Activated naive CD8-positive, alpha-beta T cell treated with anti-CD3 and anti-CD28 coated beads, Interleukin-2, amount 10 ng/mL, durations not matched to agents 7 days and 5 days (primary cell): ENCODE results near the gene FIP1L1. TPM values are rescaled to one million over a fixed set of nuclear protein-coding genes. Genes with fewer than 3 reads are reported as not detected.

Experiments
- ATAC-seq: fragments of 150-1000 bp; cut with Tn5 transposase; one replicate; pipeline ENCODE4 v1.10.0; 2021; ENCODE audit warnings: low read depth, moderate library complexity
- POLR2A ChIA-PET: fragments of 350-600 bp; sonication (Branson Sonifier 250); formaldehyde crosslinking; loops from one replicate; lab custom pipeline; 2021; ENCODE audit warnings: antibody characterized with exemption; lab: Charles Lee
- DNase-seq: peaks from one replicate; pipeline ENCODE4 v3.0.0; 2021
- H3K27ac Mint-ChIP-seq: one replicate; pipeline ENCODE4 v1.8.0; 2022; ENCODE audit warnings: mild to moderate bottlenecking, mixed read lengths
- H3K27me3 Mint-ChIP-seq: one replicate; pipeline ENCODE4 v1.8.0; 2022; ENCODE audit warnings: mild to moderate bottlenecking, moderate library complexity, mixed read lengths
- H3K36me3 Mint-ChIP-seq: one replicate; pipeline ENCODE4 v1.8.0; 2021; ENCODE audit warnings: mild to moderate bottlenecking, mixed read lengths
- H3K4me1 Mint-ChIP-seq: one replicate; pipeline ENCODE4 v1.8.0; 2021; ENCODE audit warnings: mixed read lengths
- H3K4me3 Mint-ChIP-seq: one replicate; pipeline ENCODE4 v1.8.0; 2022; ENCODE audit warnings: mild to moderate bottlenecking, moderate library complexity, mixed read lengths
- H3K9me3 Mint-ChIP-seq: one replicate; pipeline ENCODE4 v1.8.0; 2021; ENCODE audit warnings: mixed read lengths
- total RNA-seq, 2 experiments: library from RNA; stranded (reverse); gene quantifications; one replicate each; pipeline ENCODE4 v1.2.3, GENCODE V29; 2021

Gene FIP1L1
- total RNA-seq, 2 experiments from 2014 or later = 75.9 to 78.2 TPM

GRCh38 chr4:53422367-53422766 is 44.9 kb downstream of the FIP1L1 start:
- H3K27ac Mint-ChIP-seq = no peak overlapping the region
- no peak for DNase-seq
- no peak for ATAC-seq
- H3K27me3 Mint-ChIP-seq = no peaks in the 10 kb centered on the region
- H3K9me3 Mint-ChIP-seq = no peaks in the 10 kb centered on the region
- H3K36me3 Mint-ChIP-seq = peaks cover 12% of the 10 kb centered on the region
- POLR2A ChIA-PET = no interaction called here
- no peak overlapping the region for H3K4me3 Mint-ChIP-seq
- H3K4me1 Mint-ChIP-seq = peaks cover 4% of the 10 kb centered on the region

GRCh38 chr4:53424280-53424679 is 46.8 kb downstream of the FIP1L1 start:
- no peak for DNase-seq
- no peaks in the 10 kb centered on the region for H3K9me3 Mint-ChIP-seq
- H3K4me3 Mint-ChIP-seq = no peak overlapping the region
- no peak overlapping the region for H3K27ac Mint-ChIP-seq
- no peak for ATAC-seq
- peaks cover 1% of the 10 kb centered on the region for H3K4me1 Mint-ChIP-seq
- H3K36me3 Mint-ChIP-seq = peaks cover 11% of the 10 kb centered on the region
- no peaks in the 10 kb centered on the region for H3K27me3 Mint-ChIP-seq
- POLR2A ChIA-PET = interaction anchor here (0.8 kb wide), 1 partner anchor 47 kb away, joined by 4 read pairs; the partner anchor contains the start of gene FIP1L1

GRCh38 chr4:53427366-53427765 is 49.9 kb downstream of the FIP1L1 start:
- ATAC-seq = no peak
- no peak overlapping the region for H3K27ac Mint-ChIP-seq
- no peak for DNase-seq
- H3K36me3 Mint-ChIP-seq = peaks cover 21% of the 10 kb centered on the region
- H3K4me1 Mint-ChIP-seq = peaks cover 6% of the 10 kb centered on the region
- no peaks in the 10 kb centered on the region for H3K27me3 Mint-ChIP-seq
- no peaks in the 10 kb centered on the region for H3K9me3 Mint-ChIP-seq
- POLR2A ChIA-PET = no interaction called here
- no peak overlapping the region for H3K4me3 Mint-ChIP-seq

- no peak for DNase-seq
- no peak overlapping the region for H3K27ac Mint-ChIP-seq
Observed at GRCh38 chr4:53431052-53431451, 53.6 kb downstream of the FIP1L1 start.

GRCh38 chr4:53432528-53433424 is 55.3 kb downstream of the FIP1L1 start:
- no peak for DNase-seq
- no peak for ATAC-seq
- H3K27ac Mint-ChIP-seq = no peak overlapping the region
- H3K36me3 Mint-ChIP-seq = peaks cover 35% of the 10 kb centered on the region
- H3K4me3 Mint-ChIP-seq = no peak overlapping the region
- H3K4me1 Mint-ChIP-seq = peaks cover 6% of the 10 kb centered on the region
- POLR2A ChIA-PET = no interaction called here
- no peaks in the 10 kb centered on the region for H3K27me3 Mint-ChIP-seq
- no peaks in the 10 kb centered on the region for H3K9me3 Mint-ChIP-seq

More at GRCh38 chr4:53431052-53431451, 53.6 kb downstream of the FIP1L1 start:
- POLR2A ChIA-PET = no interaction called here
- peak; percentile 60 for ATAC-seq
- Mint-ChIP-seq H3K36me3 (peaks cover 29% of the 10 kb centered on the region), H3K4me3 (no peak overlapping the region), H3K27me3 (no peaks in the 10 kb centered on the region), H3K4me1 (peaks cover 6% of the 10 kb centered on the region), H3K9me3 (no peaks in the 10 kb centered on the region)

- POLR2A ChIA-PET = no interaction called here
- Mint-ChIP-seq H3K36me3 (peaks cover 26% of the 10 kb centered on the region), H3K9me3 (no peaks in the 10 kb centered on the region), H3K27me3 (no peaks in the 10 kb centered on the region), H3K4me1 (no peaks in the 10 kb centered on the region), H3K27ac (no peak overlapping the region), H3K4me3 (no peak overlapping the region)
- no peak for ATAC-seq
- DNase-seq = no peak
Observed at GRCh38 chr4:53436251-53436650, 58.8 kb downstream of the FIP1L1 start.

GRCh38 chr4:53441564-53441963 is 64.1 kb downstream of the FIP1L1 start:
- Mint-ChIP-seq H3K9me3 (no peaks in the 10 kb centered on the region), H3K27ac (no peak overlapping the region), H3K36me3 (peaks cover 34% of the 10 kb centered on the region), H3K4me1 (peaks cover 3% of the 10 kb centered on the region), H3K4me3 (no peak overlapping the region), H3K27me3 (no peaks in the 10 kb centered on the region)
- ATAC-seq (no peak), DNase-seq (no peak)
- POLR2A ChIA-PET = no interaction called here

- no peak for ATAC-seq
- no peak overlapping the region for H3K4me3 Mint-ChIP-seq
- peaks cover 28% of the 10 kb centered on the region for H3K36me3 Mint-ChIP-seq
- H3K27ac Mint-ChIP-seq = no peak overlapping the region
- DNase-seq = no peak
- no peaks in the 10 kb centered on the region for H3K9me3 Mint-ChIP-seq
- no peaks in the 10 kb centered on the region for H3K27me3 Mint-ChIP-seq
- H3K4me1 Mint-ChIP-seq = peaks cover 3% of the 10 kb centered on the region
- POLR2A ChIA-PET = no interaction called here
Observed at GRCh38 chr4:53444954-53445353, 67.5 kb downstream of the FIP1L1 start.

GRCh38 chr4:53450773-53451172 is 73.3 kb downstream of the FIP1L1 start:
- H3K9me3 Mint-ChIP-seq = no peaks in the 10 kb centered on the region
- POLR2A ChIA-PET = no interaction called here
- no peak overlapping the region for H3K27ac Mint-ChIP-seq
- H3K4me1 Mint-ChIP-seq = peaks cover 5% of the 10 kb centered on the region
- DNase-seq = no peak
- ATAC-seq = no peak
- H3K36me3 Mint-ChIP-seq = peaks cover 26% of the 10 kb centered on the region
- H3K27me3 Mint-ChIP-seq = no peaks in the 10 kb centered on the region
- no peak overlapping the region for H3K4me3 Mint-ChIP-seq

- no peak overlapping the region for H3K4me3 Mint-ChIP-seq
- POLR2A ChIA-PET = no interaction called here
- H3K27me3 Mint-ChIP-seq = no peaks in the 10 kb centered on the region
- DNase-seq (no peak), ATAC-seq (no peak)
- H3K9me3 Mint-ChIP-seq = no peaks in the 10 kb centered on the region
- peaks cover 5% of the 10 kb centered on the region for H3K4me1 Mint-ChIP-seq
- H3K36me3 Mint-ChIP-seq = peaks cover 21% of the 10 kb centered on the region
- H3K27ac Mint-ChIP-seq = no peak overlapping the region
Observed at GRCh38 chr4:53453385-53453784, 75.9 kb downstream of the FIP1L1 start.

GRCh38 chr4:53455766-53456165 is 78.3 kb downstream of the FIP1L1 start:
- DNase-seq (no peak), ATAC-seq (no peak)
- POLR2A ChIA-PET = no interaction called here
- H3K36me3 Mint-ChIP-seq = peaks cover 27% of the 10 kb centered on the region
- H3K4me1 Mint-ChIP-seq = peaks cover under 1% of the 10 kb centered on the region
- H3K4me3 Mint-ChIP-seq = no peak overlapping the region
- no peak overlapping the region for H3K27ac Mint-ChIP-seq
- H3K9me3 Mint-ChIP-seq = no peaks in the 10 kb centered on the region
- H3K27me3 Mint-ChIP-seq = no peaks in the 10 kb centered on the region

GRCh38 chr4:53456178-53456577 is 78.7 kb downstream of the FIP1L1 start:
- no peaks in the 10 kb centered on the region for H3K27me3 Mint-ChIP-seq
- POLR2A ChIA-PET = no interaction called here
- no peaks in the 10 kb centered on the region for H3K9me3 Mint-ChIP-seq
- H3K4me1 Mint-ChIP-seq = no peaks in the 10 kb centered on the region
- H3K4me3 Mint-ChIP-seq = no peak overlapping the region
- no peak for ATAC-seq
- peaks cover 26% of the 10 kb centered on the region for H3K36me3 Mint-ChIP-seq
- DNase-seq = no peak
- no peak overlapping the region for H3K27ac Mint-ChIP-seq

- Mint-ChIP-seq H3K27me3 (no peaks in the 10 kb centered on the region), H3K4me3 (no peak overlapping the region), H3K4me1 (no peaks in the 10 kb centered on the region), H3K27ac (no peak overlapping the region), H3K9me3 (no peaks in the 10 kb centered on the region), H3K36me3 (peaks cover 23% of the 10 kb centered on the region)
- ATAC-seq (no peak), DNase-seq (no peak)
- POLR2A ChIA-PET = no interaction called here
Observed at GRCh38 chr4:53459548-53459947, 82.1 kb downstream of the FIP1L1 start.

GRCh38 chr4:53461244-53461643 is 83.8 kb downstream of the FIP1L1 start:
- Mint-ChIP-seq H3K9me3 (peaks cover under 1% of the 10 kb centered on the region), H3K36me3 (peaks cover 14% of the 10 kb centered on the region), H3K4me1 (no peaks in the 10 kb centered on the region), H3K27ac (no peak overlapping the region), H3K27me3 (no peaks in the 10 kb centered on the region), H3K4me3 (no peak overlapping the region)
- DNase-seq (no peak), ATAC-seq (no peak)
- POLR2A ChIA-PET = no interaction called here
